ENCODE data around the gene SPRING1. TPM values are rescaled to one million over a fixed set of nuclear protein-coding genes. Genes with fewer than 3 reads are reported as not detected.

The SPRING1 gene
- total RNA-seq, 2 experiments from 2014 or later = 24.0 to 29.6 TPM

- Mint-ChIP-seq H3K36me3 (ENCODE audit: low read depth) (peaks cover 25% of the 10 kb centered on the region), H3K27ac (no peak overlapping the region), H3K9me3 (no peaks in the 10 kb centered on the region), H3K4me3 (no peak overlapping the region), H3K4me1 (peaks cover 37% of the 10 kb centered on the region), H3K27me3 (no peaks in the 10 kb centered on the region)
- no peak for DNase-seq
- POLR2A ChIA-PET = no interaction called here
- CTCF ChIA-PET = no interaction called here
Observed at GRCh38 chr12:116734156-116734768, 3.6 kb downstream of the SPRING1 start.

GRCh38 chr12:116731801-116732200 lies 6.1 kb downstream of the SPRING1 start:
- Mint-ChIP-seq H3K4me3 (no peak overlapping the region), H3K27me3 (no peaks in the 10 kb centered on the region), H3K36me3 (ENCODE audit: low read depth) (peaks cover 24% of the 10 kb centered on the region), H3K4me1 (peaks cover 23% of the 10 kb centered on the region), H3K27ac (no peak overlapping the region), H3K9me3 (no peaks in the 10 kb centered on the region)
- POLR2A ChIA-PET = no interaction called here
- DNase-seq = no peak
- CTCF ChIA-PET = no interaction called here

- CTCF ChIA-PET = no interaction called here
- no peaks in the 10 kb centered on the region for H3K27me3 Mint-ChIP-seq
- POLR2A ChIA-PET = interaction anchor here (0.9 kb wide), 1 partner anchor 9 kb away, joined by 3 read pairs; no protein-coding TSS in a partner anchor
- no peak overlapping the region for H3K4me3 Mint-ChIP-seq
- no peak overlapping the region for H3K27ac Mint-ChIP-seq
- peaks cover 4% of the 10 kb centered on the region for H3K4me1 Mint-ChIP-seq
- H3K36me3 Mint-ChIP-seq (ENCODE audit: low read depth) = peaks cover 10% of the 10 kb centered on the region
- DNase-seq = no peak
- no peaks in the 10 kb centered on the region for H3K9me3 Mint-ChIP-seq
Observed at GRCh38 chr12:116727891-116728290, 10.0 kb downstream of the SPRING1 start.

GRCh38 chr12:116727261-116727660 lies 10.6 kb downstream of the SPRING1 start:
- ChIA-PET POLR2A (interaction anchor here (0.9 kb wide), 1 partner anchor 8 kb away, joined by 3 read pairs; no protein-coding TSS in a partner anchor), CTCF (no interaction called here)
- no peak overlapping the region for H3K4me3 Mint-ChIP-seq
- H3K27ac Mint-ChIP-seq = no peak overlapping the region
- no peaks in the 10 kb centered on the region for H3K9me3 Mint-ChIP-seq
- no peaks in the 10 kb centered on the region for H3K27me3 Mint-ChIP-seq
- no peak for DNase-seq
- peaks cover 9% of the 10 kb centered on the region for H3K4me1 Mint-ChIP-seq
- peaks cover 13% of the 10 kb centered on the region for H3K36me3 Mint-ChIP-seq (ENCODE audit: low read depth)

GRCh38 chr12:116726694-116727093 lies 11.2 kb downstream of the SPRING1 start:
- H3K9me3 Mint-ChIP-seq = no peaks in the 10 kb centered on the region
- peaks cover 19% of the 10 kb centered on the region for H3K36me3 Mint-ChIP-seq (ENCODE audit: low read depth)
- ChIA-PET CTCF (interaction anchor here (0.6 to 1.2 kb wide), 2 partner anchors 15 to 18 kb away, joined by 3 to 5 read pairs; no protein-coding TSS in a partner anchor), POLR2A (no interaction called here)
- no peak overlapping the region for H3K4me3 Mint-ChIP-seq
- DNase-seq = no peak
- H3K27me3 Mint-ChIP-seq = no peaks in the 10 kb centered on the region
- peaks cover 10% of the 10 kb centered on the region for H3K4me1 Mint-ChIP-seq
- no peak overlapping the region for H3K27ac Mint-ChIP-seq

- POLR2A ChIA-PET = interaction anchor here (1.2 kb wide), 1 partner anchor 15 kb away, joined by 3 read pairs; no protein-coding TSS in a partner anchor
- no peak overlapping the region for H3K27ac Mint-ChIP-seq
- CTCF ChIA-PET = interaction anchor here (2.0 kb wide), 1 partner anchor 13 kb away, joined by 15 read pairs; no protein-coding TSS in a partner anchor
Observed at GRCh38 chr12:116722245-116722644, 15.6 kb downstream of the SPRING1 start.

GRCh38 chr12:116719731-116720528 lies 17.9 kb downstream of the SPRING1 start:
- Mint-ChIP-seq H3K27me3 (no peaks in the 10 kb centered on the region), H3K4me1 (peaks cover 16% of the 10 kb centered on the region), H3K36me3 (ENCODE audit: low read depth) (peaks cover 48% of the 10 kb centered on the region), H3K27ac (no peak overlapping the region), H3K9me3 (no peaks in the 10 kb centered on the region), H3K4me3 (no peak overlapping the region)
- ChIA-PET POLR2A (interaction anchor here (0.7 kb wide), 1 partner anchor 8 kb away, joined by 3 read pairs; no protein-coding TSS in a partner anchor), CTCF (interaction anchor here (2.0 kb wide), 1 partner anchor 11 kb away, joined by 12 read pairs; no protein-coding TSS in a partner anchor)
- DNase-seq = no peak

More at GRCh38 chr12:116722245-116722644, 15.6 kb downstream of the SPRING1 start:
- no peaks in the 10 kb centered on the region for H3K9me3 Mint-ChIP-seq
- H3K36me3 Mint-ChIP-seq (ENCODE audit: low read depth) = peaks cover 32% of the 10 kb centered on the region
- no peak overlapping the region for H3K4me3 Mint-ChIP-seq
- H3K4me1 Mint-ChIP-seq = peaks cover 16% of the 10 kb centered on the region
- no peaks in the 10 kb centered on the region for H3K27me3 Mint-ChIP-seq
- DNase-seq = no peak

- Mint-ChIP-seq H3K36me3 (ENCODE audit: low read depth) (peaks cover 48% of the 10 kb centered on the region), H3K27ac (no peak overlapping the region), H3K9me3 (no peaks in the 10 kb centered on the region), H3K27me3 (no peaks in the 10 kb centered on the region), H3K4me3 (no peak overlapping the region), H3K4me1 (peaks cover 16% of the 10 kb centered on the region)
- POLR2A ChIA-PET = interaction anchor here (0.7 kb wide), 1 partner anchor 9 kb away, joined by 3 read pairs; no protein-coding TSS in a partner anchor
- CTCF ChIA-PET = interaction anchor here (0.7 to 2.0 kb wide), 2 partner anchors 10 to 444 kb away, joined by 3 to 12 read pairs; no protein-coding TSS in a partner anchor
- DNase-seq = no peak
Observed at GRCh38 chr12:116718655-116719454, 19.0 kb downstream of the SPRING1 start.

GRCh38 chr12:116717466-116718437 lies 20.1 kb downstream of the SPRING1 start:
- Mint-ChIP-seq H3K27me3 (no peaks in the 10 kb centered on the region), H3K9me3 (no peaks in the 10 kb centered on the region), H3K27ac (no peak overlapping the region), H3K4me1 (peaks cover 12% of the 10 kb centered on the region), H3K4me3 (no peak overlapping the region), H3K36me3 (ENCODE audit: low read depth) (peaks cover 46% of the 10 kb centered on the region)
- ChIA-PET POLR2A (no interaction called here), CTCF (interaction anchor here (2.0 kb wide), 1 partner anchor 8 kb away, joined by 12 read pairs; no protein-coding TSS in a partner anchor)
- DNase-seq = no peak

- no peak overlapping the region for H3K27ac Mint-ChIP-seq
- H3K4me1 Mint-ChIP-seq = peaks cover 7% of the 10 kb centered on the region
- CTCF ChIA-PET = interaction anchor here (0.6 to 1.7 kb wide), 3 partner anchors 11 to 467 kb away, joined by 3 to 5 read pairs (median 5); no protein-coding TSS in a partner anchor
- no peak overlapping the region for H3K4me3 Mint-ChIP-seq
- peaks cover 6% of the 10 kb centered on the region for H3K27me3 Mint-ChIP-seq
- POLR2A ChIA-PET = no interaction called here
- no peaks in the 10 kb centered on the region for H3K9me3 Mint-ChIP-seq
- DNase-seq = no peak
- H3K36me3 Mint-ChIP-seq (ENCODE audit: low read depth) = peaks cover 21% of the 10 kb centered on the region
Observed at GRCh38 chr12:116714175-116714574, 23.7 kb downstream of the SPRING1 start.

- H3K27me3 Mint-ChIP-seq = peaks cover 13% of the 10 kb centered on the region
- no peak overlapping the region for H3K27ac Mint-ChIP-seq
- no peak overlapping the region for H3K4me3 Mint-ChIP-seq
- peaks cover 9% of the 10 kb centered on the region for H3K4me1 Mint-ChIP-seq
- no peaks in the 10 kb centered on the region for H3K9me3 Mint-ChIP-seq
- peaks cover 16% of the 10 kb centered on the region for H3K36me3 Mint-ChIP-seq (ENCODE audit: low read depth)
- CTCF ChIA-PET = interaction anchor here (0.6 kb wide), 1 partner anchor 29 kb away, joined by 5 read pairs; no protein-coding TSS in a partner anchor
- POLR2A ChIA-PET = no interaction called here
- DNase-seq = no peak
Observed at GRCh38 chr12:116713527-116713926, 24.3 kb downstream of the SPRING1 start.
